GM21526 (cell line): ENCODE data around the gene NOL7.

Experiments
- ATAC-seq: cut with Tn5 transposase; IDR thresholded peaks from one replicate; pipeline ENCODE4 v1.9.1; 2021; ENCODE audit warnings: moderate library complexity; ENCODE audit not compliant: unreplicated experiment, low FRiP score

Gene NOL7

DNA sequence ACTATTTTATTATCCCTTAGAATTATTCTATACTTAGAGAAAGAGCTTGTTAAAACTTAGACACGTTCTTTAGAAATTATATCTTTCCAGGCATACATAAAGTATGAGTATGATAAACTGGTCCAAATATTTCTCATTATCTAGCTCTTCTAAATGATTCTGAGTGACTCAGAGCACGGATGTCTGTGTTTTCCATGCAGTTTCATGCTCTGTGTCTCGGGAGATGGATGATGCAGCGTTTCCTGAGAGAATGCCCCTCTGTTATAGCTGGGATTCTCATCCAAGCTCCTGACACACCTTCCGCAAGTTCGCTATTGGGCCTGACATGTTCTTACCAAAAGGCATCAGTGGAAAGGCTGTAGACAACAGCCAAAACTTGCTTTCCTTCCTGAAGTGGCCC lies 21.4 kb upstream of the NOL7 start:
- ATAC-seq = no peak

DNA sequence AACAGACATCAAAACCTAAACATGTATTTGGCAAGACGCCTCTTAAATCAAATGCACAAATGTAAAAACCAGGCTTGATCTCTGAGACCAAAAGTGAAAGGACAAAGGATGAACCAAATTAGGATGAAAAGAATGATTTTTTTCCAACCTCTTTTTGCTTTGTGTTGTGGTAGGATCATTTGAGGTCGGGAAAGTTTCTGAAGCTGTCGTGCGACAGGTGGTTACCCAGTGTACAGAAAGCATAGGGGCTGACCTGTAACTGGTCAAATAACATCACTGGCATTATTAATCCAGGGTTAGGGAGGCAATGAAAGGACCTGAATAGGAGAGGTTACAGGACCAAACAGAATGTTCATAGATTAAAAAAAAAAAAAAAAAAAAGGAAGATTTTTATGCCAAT lies 18.1 kb upstream of the NOL7 start:
- ATAC-seq = no peak

DNA sequence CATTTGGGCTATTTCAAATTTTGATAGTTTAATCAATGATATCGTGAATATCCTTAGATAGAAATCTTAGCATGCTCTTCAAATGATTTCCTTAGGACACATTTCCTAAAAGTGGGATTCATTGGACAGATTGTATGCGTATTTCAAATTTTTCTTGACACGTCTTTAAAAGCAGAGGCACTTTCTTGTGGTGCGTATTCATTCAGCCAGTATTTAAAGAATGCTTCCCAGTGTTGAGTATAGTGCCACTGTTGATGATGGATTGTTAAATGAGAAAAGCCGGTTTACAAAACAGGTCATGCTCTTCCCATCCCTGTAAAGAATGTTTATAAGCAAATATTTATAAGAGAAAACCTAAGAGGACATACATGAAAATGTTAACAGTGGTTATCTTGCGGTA lies 15.1 kb upstream of the NOL7 start:
- no peak for ATAC-seq

DNA sequence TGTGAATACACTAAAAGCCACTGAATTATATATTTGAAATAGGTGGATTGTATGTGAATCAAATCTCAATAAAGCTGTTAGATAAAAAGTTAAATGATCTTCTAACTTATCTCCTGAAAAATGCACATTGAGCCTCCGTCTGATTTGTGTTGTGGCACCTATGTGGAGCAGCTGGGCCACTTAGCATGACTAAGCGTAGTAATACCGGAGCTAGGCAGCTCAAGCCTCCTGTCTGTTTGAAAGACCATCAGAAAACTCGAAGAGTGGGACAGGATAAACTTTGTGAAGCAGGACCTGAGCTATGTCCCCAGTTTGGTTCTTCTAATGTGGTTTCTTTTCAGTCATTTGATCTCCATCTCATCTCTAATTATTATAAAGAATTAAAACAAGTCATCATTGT lies 11.0 kb upstream of the NOL7 start:
- no peak for ATAC-seq

DNA sequence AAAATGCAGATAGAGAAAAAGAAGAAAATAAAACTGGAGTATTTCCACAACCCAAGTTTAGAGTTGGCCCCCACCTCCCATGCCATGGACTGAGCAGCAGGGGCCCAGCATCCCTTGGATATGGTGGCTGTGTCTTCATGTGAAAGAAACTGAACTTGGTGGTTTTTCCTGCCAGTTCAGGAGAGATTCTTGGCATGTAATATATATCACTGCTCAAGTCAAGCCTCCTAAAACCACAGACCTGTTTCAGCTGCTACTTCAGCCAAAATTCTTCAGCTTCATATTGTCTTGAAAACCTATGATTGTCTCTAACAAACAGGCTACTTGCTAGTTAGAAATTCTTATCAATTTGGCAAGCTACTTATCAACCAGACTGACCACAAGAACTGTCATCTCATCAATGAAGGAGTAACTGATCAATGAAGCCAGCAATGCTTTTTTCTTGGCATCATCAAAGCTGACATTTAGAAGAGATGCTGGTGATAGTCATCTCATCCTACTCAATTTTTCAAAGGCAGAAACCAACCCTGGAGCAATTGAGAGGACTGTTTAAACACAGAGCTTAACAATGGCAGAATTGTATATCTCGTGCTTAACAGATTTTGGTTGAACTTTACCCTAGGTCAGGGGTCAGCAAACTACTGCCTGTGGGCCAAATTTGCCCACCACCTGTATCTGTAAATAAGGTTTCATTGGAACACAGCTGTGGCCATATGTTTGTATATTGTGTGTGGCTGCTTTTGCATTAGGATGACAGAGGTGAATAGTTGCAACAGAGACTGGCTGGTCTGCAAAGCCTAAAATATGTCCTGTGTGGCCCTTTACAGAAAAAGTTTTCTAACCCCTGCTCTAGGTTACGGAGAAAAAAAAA lies 10.4 kb upstream of the NOL7 start:
- no peak for ATAC-seq

DNA sequence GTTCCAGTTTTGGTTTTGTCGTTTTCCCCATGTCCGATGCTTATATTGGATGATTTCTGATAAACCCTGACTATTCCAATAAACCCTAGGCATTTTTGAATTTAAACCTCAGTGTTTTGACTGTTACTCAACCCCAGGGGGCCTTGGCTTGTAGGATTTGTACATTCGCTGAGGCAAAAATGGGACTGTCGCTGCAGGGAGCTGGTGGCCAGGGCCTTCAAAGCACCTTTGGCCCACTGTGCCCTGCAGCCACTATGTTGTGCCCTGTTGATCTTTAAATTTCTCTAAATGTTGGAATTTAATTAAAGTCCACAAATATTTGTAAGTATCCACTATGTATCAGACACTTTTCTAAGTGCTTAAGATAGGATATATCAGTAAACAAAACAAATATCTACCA lies 9.5 kb upstream of the NOL7 start:
- ATAC-seq = no peak

DNA sequence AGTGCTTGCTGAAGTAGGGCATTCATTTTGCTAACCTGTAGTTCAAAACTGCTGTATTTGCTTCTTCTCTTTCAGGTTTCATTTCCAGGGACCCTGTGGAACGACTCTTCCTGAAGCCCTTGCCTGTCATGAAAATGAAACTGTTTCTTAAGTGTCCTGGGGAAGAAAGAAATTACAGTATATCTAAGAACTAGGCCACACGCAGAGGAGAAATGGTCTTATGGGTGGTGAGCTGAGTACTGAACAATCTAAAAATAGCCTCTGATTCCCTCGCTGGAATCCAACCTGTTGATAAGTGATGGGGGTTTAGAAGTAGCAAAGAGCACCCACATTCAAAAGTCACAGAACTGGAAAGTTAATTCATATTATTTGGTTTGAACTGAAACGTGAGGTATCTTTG lies 3.4 kb upstream of the NOL7 start:
- no peak for ATAC-seq

DNA sequence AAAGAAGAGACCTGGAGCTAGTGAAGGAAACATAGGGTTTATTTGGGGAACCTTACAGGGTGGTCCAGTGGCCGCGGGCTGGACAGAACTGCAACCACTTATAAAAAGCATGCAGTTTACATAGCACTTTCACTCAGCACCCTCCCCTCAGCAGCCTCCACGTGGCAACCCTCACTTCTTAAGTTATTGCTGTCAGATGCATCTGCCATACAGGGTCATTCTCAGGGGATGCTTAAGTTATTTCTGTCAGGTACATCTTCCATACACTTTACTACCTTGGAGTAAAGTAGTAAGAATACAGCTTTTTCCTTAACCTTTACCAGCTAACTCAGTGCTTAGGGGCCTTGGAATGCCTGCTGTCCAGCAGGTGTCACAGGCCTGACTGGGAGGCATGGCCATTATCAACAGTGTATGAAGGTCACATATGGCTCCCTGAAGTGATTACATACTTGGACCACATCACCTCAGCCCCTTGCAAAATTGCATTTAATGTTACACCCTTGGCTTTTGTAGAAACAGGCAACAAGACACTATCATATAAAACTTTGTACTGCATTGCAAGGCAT lies 2.0 kb upstream of the NOL7 start:
- ATAC-seq = no peak

DNA sequence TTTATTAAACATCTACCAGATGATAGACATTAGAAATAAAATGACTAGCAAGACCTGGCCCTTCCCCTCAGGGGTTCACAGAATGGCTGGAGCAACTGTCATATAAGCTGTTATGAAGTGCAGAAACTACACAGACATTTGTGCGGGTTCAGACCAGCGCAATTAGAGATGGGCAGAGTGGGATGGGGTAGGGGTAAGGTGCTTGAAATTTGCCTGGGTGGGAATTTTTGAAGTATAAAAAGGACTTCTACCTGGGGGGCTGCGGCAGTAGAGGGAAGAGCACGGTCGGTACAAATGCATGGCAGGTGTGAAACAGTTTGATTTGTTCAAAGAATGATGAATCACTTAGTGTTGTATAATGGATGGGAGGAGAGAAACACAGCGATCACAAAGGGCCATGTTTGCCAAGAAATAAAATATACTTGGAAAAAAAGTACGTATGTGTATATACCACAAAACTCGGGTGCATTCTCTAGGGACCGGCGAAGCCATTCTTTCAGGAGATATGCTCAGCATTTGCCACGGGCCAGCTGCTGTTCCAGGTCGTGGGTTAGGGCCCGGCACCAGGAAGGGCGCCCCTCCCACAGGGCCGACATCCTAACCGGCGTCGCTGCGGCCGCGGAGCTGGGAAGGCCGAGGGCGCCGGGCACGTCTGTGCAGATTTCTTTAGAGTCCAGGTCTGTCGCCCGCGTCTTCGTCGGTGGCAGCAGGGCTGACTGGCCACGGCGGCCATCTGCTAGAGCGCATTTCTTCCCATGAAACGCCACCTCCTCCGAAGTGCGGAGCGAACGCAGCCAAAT lies 809 bp upstream of the NOL7 start:
- peak; percentile 13 for ATAC-seq

DNA sequence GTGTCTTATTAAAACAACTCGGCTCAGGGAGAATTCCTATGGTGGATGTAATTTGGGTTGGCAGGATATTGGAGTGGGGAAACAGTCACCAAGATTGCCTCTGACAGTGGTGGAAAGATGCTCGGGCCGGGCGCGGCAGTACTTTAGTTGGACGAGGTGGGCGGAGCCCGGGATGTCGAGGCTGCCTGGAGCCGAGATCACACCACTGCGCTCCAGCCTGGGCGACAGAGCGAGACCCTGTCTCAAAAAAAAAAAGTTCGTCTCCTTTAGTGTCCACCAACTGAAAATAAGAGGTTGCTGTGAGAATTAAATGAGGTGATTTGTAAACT lies 621 bp downstream of the NOL7 start:
- ATAC-seq = no peak

DNA sequence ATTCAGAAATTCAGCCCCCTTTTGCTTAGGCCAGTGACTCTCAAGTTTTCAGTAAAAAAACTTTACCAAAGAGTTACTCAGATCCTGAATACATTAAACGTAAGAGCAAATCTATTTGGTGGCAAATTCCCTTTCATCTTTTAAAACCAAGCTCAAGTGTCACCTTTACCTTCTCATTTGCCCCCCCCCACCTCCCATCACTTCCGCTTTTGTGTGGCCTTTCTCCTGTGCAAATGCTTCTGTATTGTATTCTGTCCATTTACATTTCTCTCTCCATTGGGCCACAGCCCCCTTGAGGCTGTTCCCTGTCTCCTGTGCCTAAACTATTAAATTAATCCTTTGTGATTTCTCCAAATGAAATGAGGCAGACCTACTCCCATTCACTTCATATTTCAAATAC lies 1.9 kb downstream of the NOL7 start:
- ATAC-seq = no peak

DNA sequence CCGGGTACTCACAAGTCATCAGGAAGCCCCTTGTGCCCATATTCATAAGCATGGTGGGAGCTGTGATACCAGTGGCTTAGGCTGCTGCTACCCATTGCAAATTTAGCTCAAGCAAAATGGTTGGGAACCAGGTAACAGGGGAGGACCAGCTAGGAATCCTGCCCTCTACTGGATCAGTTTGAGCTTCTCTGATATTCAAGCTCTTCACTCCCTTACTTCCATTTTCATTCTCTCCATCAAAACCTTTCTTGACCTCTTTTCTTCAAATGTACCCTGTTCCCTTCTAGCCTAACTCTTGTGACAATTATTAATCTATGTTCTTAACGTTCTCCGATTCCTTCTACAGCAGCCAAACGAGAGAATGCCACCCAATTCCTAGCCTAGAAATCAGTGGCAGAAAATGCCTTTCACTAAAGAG lies 9.7 kb downstream of the NOL7 start:
- ATAC-seq = no peak

DNA sequence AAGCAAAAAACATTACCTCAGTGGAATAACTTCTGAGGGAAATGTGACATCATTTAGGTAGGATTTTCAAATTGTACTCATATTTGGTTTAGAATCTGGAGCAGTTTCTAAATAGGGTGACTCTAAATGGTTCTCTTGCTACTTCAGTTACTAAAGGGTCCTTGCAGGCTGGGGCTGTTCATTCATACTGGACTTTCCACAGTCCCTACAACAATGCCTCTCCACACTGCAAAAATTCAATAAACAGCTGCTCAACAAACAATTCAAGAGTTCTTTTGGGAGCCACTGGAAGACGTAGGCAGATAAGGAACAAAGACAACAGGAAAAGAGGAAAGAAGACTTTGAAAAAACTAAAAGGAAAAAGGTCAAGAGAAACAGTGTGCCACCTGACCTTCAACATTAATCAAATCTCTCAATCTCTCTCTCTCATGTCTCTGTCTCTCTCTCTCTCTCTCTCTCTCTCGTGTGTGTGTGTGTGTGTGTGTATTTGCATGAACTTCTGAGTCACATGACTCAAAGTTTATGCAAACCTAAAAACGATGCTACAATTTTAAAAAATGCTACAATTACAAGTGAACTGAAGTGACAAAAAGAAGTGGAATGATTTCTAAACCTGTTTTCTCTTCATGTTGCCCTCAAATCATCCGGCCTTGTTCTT lies 14.5 kb downstream of the NOL7 start:
- ATAC-seq = no peak

DNA sequence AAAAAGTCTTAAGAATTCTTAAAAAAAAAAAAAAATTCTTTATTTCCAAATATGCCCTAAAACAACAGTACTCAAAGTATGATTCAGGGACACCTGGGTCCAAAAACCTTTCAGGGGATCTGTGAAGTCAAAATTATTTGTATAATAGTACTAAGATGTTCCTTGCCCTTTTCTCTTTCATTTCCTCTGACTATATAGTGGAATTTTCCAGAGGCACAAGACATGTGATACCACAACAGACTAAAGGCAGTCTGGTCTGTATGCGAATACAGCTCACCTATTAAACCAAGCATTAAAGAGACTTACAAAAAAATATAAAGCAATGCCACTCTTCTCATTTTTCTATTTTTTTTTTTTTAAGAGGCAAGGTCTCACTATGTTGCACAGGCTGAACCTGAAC lies 15.4 kb downstream of the NOL7 start:
- no peak for ATAC-seq

DNA sequence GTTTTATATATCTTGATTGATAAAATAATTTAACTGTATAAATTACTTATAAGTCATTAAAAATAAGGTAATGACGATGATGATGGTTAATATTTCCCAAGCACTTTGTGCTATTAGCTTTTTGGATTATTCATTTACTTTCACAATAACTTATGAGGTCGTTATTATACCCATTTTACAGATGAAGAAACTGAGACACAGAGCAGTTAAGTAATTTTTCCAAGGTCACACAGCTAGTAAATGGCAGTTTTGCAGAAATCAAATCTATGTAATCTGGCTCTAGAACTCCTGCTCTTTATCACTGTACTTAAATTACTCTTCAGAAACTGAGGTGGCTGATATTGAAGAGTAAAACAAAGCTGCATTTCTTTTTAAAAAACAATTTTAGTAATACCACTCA lies 18.2 kb downstream of the NOL7 start:
- no peak for ATAC-seq

DNA sequence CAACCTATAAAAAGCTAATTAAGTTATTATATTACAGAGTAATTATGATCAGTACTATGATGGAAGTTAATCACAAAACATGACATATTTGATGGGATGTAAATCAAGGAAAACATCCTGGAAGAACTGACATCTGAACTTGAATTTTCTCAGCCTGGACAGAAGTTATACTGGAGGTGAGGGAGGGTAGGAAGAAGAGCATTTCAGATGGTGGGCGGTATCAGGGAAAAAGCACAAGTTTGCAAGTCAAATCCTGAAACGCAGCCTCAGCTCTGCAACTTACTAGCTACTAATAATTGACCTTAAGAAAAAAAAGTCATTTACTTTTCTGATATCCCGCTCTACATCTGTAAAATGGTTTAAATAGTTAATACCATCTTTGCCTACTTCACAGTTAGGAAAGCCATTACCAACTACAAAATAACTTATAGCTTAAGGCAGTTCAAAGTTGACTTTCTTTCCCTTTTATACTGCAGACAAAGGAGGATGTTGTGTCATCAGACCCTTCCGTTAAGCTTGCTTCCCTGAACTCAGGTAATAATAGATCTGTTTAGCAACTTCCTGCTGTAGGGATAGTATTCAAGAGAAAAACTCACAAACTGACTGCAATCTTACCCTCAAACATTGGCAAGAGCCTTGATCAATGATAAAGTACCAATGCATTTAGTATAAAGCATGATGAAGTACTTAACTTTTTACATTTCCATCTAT lies 21.0 kb downstream of the NOL7 start:
- no peak for ATAC-seq

DNA sequence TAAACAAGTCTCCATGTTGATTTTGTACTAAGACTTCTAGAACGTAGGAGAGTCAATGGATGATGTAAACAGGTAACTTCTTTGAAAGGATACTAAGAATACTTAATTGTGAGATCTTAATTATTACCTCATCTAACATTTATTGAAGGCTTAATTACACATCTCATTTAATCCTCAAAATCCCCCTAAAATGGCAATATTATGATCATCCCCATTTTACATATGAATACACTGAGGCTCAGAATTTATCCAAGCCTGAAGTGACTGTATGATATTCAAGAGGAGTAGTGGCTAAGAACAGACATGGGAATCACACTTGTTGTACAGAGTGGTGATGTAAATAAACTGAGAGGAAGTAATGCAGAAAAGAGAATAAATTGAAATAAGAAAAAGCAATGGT lies 22.9 kb downstream of the NOL7 start:
- no peak for ATAC-seq

DNA sequence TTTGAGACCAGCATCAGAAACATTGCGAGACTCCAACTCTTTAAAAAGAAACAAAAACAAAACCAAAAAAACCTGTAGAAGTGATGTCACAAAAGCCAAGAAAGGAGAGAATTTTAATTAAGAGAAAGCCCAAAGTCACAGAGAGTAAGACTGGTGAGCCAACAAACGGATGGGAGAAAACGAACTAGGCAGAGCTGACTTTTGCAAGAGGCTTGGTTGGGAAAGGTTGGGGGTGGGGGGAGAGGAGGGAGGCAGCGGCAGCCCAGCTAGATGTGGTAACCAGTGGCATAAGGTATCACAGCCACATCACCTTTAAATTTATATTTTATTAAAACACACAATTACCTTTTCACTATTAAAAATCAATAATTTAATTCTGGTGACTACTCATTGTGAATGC lies 23.5 kb downstream of the NOL7 start:
- no peak for ATAC-seq

DNA sequence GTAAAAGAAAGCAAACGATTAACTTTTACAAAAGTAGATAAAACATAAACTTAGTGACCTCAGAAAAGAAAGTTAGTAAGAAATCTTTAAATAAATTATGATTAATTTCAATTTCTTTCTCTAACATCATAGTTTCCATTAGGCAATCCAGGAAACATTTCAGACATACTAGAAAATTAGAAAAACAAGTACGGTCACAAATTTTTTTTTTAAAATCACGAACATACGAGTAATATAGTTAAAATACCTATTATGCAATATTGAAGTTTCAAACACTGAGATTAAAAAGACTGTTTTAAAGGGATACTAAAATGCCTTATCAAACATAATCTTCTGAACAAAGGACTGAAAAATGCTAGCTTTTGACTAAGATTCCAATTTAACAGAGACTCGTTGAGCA lies 26.2 kb downstream of the NOL7 start:
- ATAC-seq = no peak

DNA sequence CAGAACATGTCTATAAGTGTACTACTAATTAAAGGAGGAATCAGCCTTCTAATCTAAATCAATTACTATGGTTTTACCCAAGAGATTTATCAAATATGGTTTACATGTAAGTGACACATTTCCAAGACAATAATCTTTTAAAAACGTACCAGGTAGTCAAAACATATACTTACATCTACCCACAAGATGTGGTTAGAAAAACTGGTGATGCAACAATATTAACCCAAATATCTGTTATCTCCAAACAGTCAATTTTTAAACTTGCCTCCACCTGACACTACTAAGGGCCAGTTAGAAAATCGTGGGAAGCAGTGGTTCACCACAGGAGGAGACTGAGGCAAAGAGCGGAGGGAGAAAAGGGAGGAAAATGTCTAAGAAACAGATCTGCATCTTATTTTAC lies 28.0 kb downstream of the NOL7 start:
- ATAC-seq = no peak

DNA sequence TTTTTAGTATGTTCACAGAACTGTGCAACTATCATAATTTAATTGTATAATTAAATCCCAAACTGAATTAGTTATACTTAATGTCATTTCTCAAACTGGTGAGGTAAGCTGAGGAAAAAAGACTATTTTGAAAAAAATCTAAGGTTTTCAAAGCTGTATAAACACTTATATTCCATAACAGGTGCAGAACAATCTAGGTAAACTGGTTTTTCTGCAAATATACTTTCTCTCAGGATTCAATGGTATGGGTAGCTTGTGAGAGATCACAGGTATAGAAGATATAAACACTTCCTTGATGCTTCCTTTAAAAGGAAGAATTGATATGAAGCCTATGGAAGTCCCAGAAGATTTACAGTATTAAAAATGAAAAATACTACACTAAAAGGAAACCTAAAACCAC lies 33.7 kb downstream of the NOL7 start:
- ATAC-seq = no peak
